GM13976 (cell line): ENCODE results near the gene NR2E1.

Source experiments
- DNase-seq: peaks from one replicate; pipeline ENCODE4 v3.0.0; 2012; ENCODE audit warnings: low spot score
- in situ Hi-C: fragments of 300-500 bp; cut with MboI; formaldehyde crosslinking; loops from one replicate; pipeline ENCODE4 v1.12.0; 2022; ENCODE audit warnings: low sequenced_read_pairs, mixed read lengths, inconsistent platforms; ENCODE audit not compliant: unreplicated experiment
- TF ChIP-seq, protein P1 (sequence below): IDR thresholded peaks from 2 replicates; pipeline ENCODE4 v1.5.1; 2012; ENCODE audit warnings: borderline replicate concordance, mild to moderate bottlenecking; ENCODE audit not compliant: insufficient read depth; ENCODE audit errors: extremely low read depth, missing control alignments, control extremely low read depth

The NR2E1 gene

GRCh38 chr6:108165714-108166663, at the start of gene NR2E1:
Gene NR2E1, plus strand, starts transcription at chr6:108166022. Its CDS starts 744 bp downstream, at chr6:108166766.
- in situ Hi-C loops: no loop called here
- TF ChIP-seq, protein P1, sequence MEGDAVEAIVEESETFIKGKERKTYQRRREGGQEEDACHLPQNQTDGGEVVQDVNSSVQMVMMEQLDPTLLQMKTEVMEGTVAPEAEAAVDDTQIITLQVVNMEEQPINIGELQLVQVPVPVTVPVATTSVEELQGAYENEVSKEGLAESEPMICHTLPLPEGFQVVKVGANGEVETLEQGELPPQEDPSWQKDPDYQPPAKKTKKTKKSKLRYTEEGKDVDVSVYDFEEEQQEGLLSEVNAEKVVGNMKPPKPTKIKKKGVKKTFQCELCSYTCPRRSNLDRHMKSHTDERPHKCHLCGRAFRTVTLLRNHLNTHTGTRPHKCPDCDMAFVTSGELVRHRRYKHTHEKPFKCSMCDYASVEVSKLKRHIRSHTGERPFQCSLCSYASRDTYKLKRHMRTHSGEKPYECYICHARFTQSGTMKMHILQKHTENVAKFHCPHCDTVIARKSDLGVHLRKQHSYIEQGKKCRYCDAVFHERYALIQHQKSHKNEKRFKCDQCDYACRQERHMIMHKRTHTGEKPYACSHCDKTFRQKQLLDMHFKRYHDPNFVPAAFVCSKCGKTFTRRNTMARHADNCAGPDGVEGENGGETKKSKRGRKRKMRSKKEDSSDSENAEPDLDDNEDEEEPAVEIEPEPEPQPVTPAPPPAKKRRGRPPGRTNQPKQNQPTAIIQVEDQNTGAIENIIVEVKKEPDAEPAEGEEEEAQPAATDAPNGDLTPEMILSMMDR: no peak
- DNase-seq: no peak

DNA sequence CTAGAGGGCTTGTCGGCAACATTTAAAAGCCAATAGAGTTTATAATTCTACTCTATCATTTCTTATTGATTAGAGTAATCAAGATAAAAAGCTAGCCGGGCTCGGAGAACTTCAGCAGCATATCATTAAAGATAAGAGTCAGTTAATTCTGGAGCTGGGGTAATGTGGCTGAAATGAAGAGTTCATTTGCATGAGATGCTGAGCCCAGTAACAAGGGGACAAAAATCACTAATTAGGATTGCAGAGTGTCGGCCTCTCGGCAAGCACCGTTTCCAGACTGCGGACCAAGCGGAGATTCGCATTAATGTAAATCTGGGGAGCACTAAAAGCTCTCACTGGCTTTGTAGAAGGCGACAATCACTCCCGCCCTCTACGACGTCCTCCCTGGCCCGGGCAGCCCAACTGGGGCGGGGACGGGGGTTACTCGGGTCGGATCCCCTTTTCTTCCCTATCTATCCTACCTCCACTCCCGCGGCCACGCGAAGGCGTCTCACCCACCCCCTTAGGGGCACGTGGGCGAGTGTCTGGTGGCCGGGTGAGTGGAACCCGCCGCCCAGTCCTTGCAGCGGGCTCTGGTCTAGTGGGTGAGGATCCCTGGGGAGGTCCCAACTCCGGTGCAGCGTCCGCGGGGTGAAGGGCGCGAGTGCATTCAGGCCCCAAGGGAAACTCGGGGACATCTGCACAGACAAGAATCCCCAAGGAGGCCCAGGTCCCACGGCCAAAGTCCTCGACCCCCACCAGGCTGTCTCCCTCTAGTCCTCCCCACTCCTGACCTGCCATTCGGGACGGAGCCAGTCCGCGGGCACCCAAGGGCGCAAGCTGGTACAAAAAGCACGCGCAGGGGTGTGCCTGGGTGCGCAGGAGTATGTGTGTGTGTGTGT, 49.0 kb upstream of the NR2E1 start:
- TF ChIP-seq, protein P1: no peak
- in situ Hi-C loops: loop anchor here (25.0 kb wide), 1 partner anchor 371 kb away; no protein-coding TSS in a partner anchor
- peak; percentile 45 for DNase-seq

GRCh38 chr6:108117427-108118358, 48.1 kb upstream of the NR2E1 start:
- peak; percentile 78 for DNase-seq
- in situ Hi-C loops: loop anchor here (25.0 kb wide), 1 partner anchor 370 kb away; no protein-coding TSS in a partner anchor
- TF ChIP-seq, protein P1: no peak

DNA sequence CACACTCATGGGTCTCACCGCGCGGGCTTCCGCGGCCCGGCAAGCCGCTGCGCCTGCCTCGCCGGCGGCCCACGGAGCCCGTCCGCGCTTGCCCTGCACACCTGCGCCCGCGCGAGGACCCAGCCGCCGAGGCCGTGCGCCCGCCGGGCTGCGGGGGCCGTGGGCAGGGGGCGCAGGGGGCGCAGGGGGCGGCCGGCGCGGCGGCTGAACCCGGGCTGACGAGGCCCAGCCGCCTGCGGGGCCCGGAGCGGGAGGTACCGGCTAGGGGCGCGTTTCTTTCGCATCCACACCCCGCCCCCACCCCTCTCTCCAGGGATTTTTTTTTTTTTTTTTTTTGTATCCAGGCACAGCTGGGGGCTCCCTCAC, 47.5 kb upstream of the NR2E1 start:
- in situ Hi-C loops: loop anchor here (25.0 kb wide), 1 partner anchor 369 kb away; no protein-coding TSS in a partner anchor
- TF ChIP-seq, protein P1: no peak
- no peak for DNase-seq

GRCh38 chr6:108118810-108119768, 46.7 kb upstream of the NR2E1 start:
- in situ Hi-C loops: loop anchor here (25.0 kb wide), 1 partner anchor 368 kb away; no protein-coding TSS in a partner anchor
- TF ChIP-seq, protein P1: no peak
- DNase-seq: peak; percentile 49
